Type B pancreatic cell (in vitro differentiated cells): ENCODE measurements around the gene ADGRL4. TPM values are rescaled to one million over a fixed set of nuclear protein-coding genes. Genes with fewer than 3 reads are reported as not detected.

ENCODE experiments used
- DNase-seq: peaks from one replicate; pipeline ENCODE4 v3.0.0; 2021; ENCODE audit warnings: mixed read lengths; ENCODE audit not compliant: unreplicated experiment; ENCODE audit errors: extremely low spot score
- H3K27ac Mint-ChIP-seq: 2 replicates; pipeline ENCODE4 v1.8.0; 2021; ENCODE audit warnings: mild to moderate bottlenecking, mixed read lengths
- H3K27me3 Mint-ChIP-seq: 2 replicates; pipeline ENCODE4 v1.8.0; 2021; ENCODE audit warnings: mixed read lengths
- H3K36me3 Mint-ChIP-seq: 2 replicates; pipeline ENCODE4 v1.8.0; 2021; ENCODE audit warnings: mixed read lengths
- H3K4me1 Mint-ChIP-seq: one replicate; pipeline ENCODE4 v1.8.0; 2021; ENCODE audit warnings: mixed read lengths; ENCODE audit not compliant: unreplicated experiment
- H3K4me3 Mint-ChIP-seq: 2 replicates; pipeline ENCODE4 v1.8.0; 2021; ENCODE audit warnings: mild to moderate bottlenecking, mixed read lengths
- H3K9me3 Mint-ChIP-seq: 2 replicates; pipeline ENCODE4 v1.8.0; 2021; ENCODE audit warnings: mixed read lengths
- total RNA-seq: library from RNA; stranded (reverse); gene quantifications from 2 replicates; pipeline ENCODE4 v1.2.1, GENCODE V29; 2021; ENCODE audit warnings: low replicate concordance
- TF ChIP-seq, protein P1 (sequence below): fragments of 200-600 bp; sonication (generic); conservative IDR thresholded peaks from 2 replicates; pipeline ENCODE4 v1.5.0; 2021; ENCODE audit warnings: antibody characterized with exemption, mild to moderate bottlenecking

ADGRL4 gene
- total RNA-seq, 1 donor from 2014 or later = 0.56 TPM

DNA sequence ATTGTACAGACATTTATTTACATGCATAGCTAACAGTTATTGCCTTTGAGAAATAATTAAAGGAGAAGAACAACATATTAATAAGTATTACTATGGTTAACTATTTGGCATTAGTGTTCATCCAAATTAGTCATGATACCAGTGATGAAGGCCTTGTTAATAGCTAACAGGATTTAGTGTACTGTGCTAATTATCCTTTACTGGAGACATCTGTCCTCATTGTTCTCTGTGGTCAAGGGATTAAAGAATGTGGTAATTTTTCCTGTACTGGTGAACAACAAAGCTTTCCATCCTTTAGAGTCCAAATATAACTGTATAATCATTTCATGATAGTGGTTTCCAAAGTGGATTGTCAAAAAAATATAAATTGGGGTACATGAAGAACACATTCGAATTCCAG lies 103.9 kb downstream of the ADGRL4 start:
- no peaks in the 10 kb centered on the region for H3K9me3 Mint-ChIP-seq
- TF ChIP-seq, protein P1, sequence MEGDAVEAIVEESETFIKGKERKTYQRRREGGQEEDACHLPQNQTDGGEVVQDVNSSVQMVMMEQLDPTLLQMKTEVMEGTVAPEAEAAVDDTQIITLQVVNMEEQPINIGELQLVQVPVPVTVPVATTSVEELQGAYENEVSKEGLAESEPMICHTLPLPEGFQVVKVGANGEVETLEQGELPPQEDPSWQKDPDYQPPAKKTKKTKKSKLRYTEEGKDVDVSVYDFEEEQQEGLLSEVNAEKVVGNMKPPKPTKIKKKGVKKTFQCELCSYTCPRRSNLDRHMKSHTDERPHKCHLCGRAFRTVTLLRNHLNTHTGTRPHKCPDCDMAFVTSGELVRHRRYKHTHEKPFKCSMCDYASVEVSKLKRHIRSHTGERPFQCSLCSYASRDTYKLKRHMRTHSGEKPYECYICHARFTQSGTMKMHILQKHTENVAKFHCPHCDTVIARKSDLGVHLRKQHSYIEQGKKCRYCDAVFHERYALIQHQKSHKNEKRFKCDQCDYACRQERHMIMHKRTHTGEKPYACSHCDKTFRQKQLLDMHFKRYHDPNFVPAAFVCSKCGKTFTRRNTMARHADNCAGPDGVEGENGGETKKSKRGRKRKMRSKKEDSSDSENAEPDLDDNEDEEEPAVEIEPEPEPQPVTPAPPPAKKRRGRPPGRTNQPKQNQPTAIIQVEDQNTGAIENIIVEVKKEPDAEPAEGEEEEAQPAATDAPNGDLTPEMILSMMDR = no peak
- H3K27me3 Mint-ChIP-seq = no peaks in the 10 kb centered on the region
- no peak overlapping the region for H3K27ac Mint-ChIP-seq
- H3K36me3 Mint-ChIP-seq = no peaks in the 10 kb centered on the region
- no peak for DNase-seq
- no peaks in the 10 kb centered on the region for H3K4me1 Mint-ChIP-seq
- H3K4me3 Mint-ChIP-seq = no peak overlapping the region

GRCh38 chr1:78894811-78895210 lies 111.7 kb downstream of the ADGRL4 start:
- TF ChIP-seq, protein P1 = no peak
- Mint-ChIP-seq H3K27me3 (no peaks in the 10 kb centered on the region), H3K27ac (no peak overlapping the region), H3K9me3 (no peaks in the 10 kb centered on the region), H3K4me1 (peaks cover 6% of the 10 kb centered on the region), H3K36me3 (no peaks in the 10 kb centered on the region), H3K4me3 (no peak overlapping the region)
- no peak for DNase-seq

- TF ChIP-seq, protein P1 = no peak
- H3K4me1 Mint-ChIP-seq = peaks cover 6% of the 10 kb centered on the region
- no peak overlapping the region for H3K27ac Mint-ChIP-seq
- no peaks in the 10 kb centered on the region for H3K36me3 Mint-ChIP-seq
- DNase-seq = no peak
- H3K4me3 Mint-ChIP-seq = no peak overlapping the region
- no peaks in the 10 kb centered on the region for H3K27me3 Mint-ChIP-seq
- no peaks in the 10 kb centered on the region for H3K9me3 Mint-ChIP-seq
Observed at GRCh38 chr1:78892260-78892840, 114.2 kb downstream of the ADGRL4 start.

DNA sequence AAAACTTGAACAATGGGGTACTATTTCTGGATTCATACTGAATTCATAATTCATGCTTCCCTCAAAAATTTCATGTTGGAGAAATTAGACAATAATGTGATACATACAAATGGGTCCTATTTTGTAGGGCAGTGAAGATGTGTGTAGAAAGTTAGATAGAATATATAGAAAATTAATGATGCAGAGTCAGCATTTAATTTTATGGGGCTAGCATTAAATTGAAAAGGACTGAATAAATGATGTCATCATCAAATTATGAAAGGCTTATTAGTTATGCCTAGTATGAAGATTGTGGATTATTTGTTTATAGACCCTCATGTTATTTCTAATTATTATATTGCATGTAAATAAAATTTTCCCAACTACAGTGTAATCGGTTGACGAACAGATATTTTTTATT lies 119.1 kb downstream of the ADGRL4 start:
- Mint-ChIP-seq H3K27me3 (no peaks in the 10 kb centered on the region), H3K36me3 (no peaks in the 10 kb centered on the region), H3K9me3 (no peaks in the 10 kb centered on the region), H3K4me3 (no peak overlapping the region), H3K27ac (no peak overlapping the region), H3K4me1 (peaks cover 22% of the 10 kb centered on the region)
- TF ChIP-seq, protein P1 = no peak
- DNase-seq = no peak

DNA sequence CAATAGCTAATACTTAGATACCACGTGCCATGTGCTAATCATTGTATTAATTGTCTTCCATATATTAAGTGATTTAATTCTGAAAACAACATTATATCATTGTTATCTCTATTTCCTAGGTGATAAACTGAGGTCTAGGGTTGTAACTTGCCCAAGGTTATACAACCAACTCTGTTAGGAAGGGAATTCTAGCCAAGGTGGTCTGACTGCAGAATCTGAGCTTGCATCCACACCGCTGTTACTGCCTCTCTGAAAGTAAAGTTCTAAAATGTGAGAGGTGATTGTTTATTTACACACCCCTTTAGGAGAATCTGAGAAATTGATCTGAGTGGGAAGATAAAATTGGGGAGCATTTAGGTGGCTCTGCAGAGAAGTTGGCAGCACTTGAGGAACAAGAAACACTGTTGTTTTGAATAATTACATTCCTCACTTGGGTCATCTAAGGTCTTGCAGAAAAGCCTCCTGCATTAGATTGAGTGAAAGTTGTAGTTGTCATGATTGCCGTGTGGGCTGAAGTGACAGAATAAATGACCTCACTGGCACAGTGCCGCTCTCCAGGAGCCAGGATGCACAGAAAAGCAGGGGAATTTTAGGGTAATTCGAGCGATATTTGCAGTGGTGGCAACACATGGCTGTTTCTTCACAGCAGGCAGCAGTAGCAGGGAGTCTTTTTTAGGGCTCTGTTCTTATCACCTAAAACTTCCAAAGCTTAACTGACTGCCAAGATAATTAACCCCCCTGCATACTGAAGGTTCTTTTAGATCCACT lies 121.7 kb downstream of the ADGRL4 start:
- H3K4me1 Mint-ChIP-seq = peaks cover 20% of the 10 kb centered on the region
- TF ChIP-seq, protein P1 = no peak
- H3K9me3 Mint-ChIP-seq = no peaks in the 10 kb centered on the region
- H3K36me3 Mint-ChIP-seq = no peaks in the 10 kb centered on the region
- no peaks in the 10 kb centered on the region for H3K27me3 Mint-ChIP-seq
- peak overlapping the region; percentile 15 for H3K4me3 Mint-ChIP-seq
- no peak for DNase-seq
- peak overlapping the region; percentile 2 for H3K27ac Mint-ChIP-seq
